Testis (tissue), 3 donors: ENCODE data around the gene SYMPK. TPM values are rescaled to one million over a fixed set of nuclear protein-coding genes. Genes with fewer than 3 reads are reported as not detected.

ENCODE experiments used
- DNase-seq: peaks from one replicate; pipeline ENCODE4 v3.0.0-alpha.2; 2019
- H3K27ac ChIP-seq, 2 donors: fragments of 200-600 bp; sonication (generic); one replicate each; pipeline ENCODE4 v1.5.1; 2019
- H3K27me3 ChIP-seq: fragments of 200-600 bp; sonication (generic); one replicate; pipeline ENCODE4 v1.5.1; 2019
- H3K36me3 ChIP-seq: fragments of 200-600 bp; sonication (generic); one replicate; pipeline ENCODE4 v1.5.1; 2017; ENCODE audit warnings: low read depth; ENCODE audit errors: missing control alignments
- H3K4me1 ChIP-seq: fragments of 200-600 bp; sonication (generic); one replicate; pipeline ENCODE4 v1.5.1; 2019
- H3K4me3 ChIP-seq, 2 donors: fragments of 200-600 bp; sonication (generic); one replicate each; pipeline ENCODE4 v1.5.1; 2017 to 2019
- H3K9me3 ChIP-seq: fragments of 200-600 bp; sonication (generic); one replicate; pipeline ENCODE4 v1.5.1; 2017
- POLR2A ChIP-seq: fragments of 450-650 bp; IDR thresholded peaks from one replicate; pipeline ENCODE4 v1.6.1; 2017; ENCODE audit warnings: antibody characterized with exemption, mild to moderate bottlenecking, moderate library complexity
- WGBS, 2 donors: methylation state at CpG; one replicate each; pipeline ENCODE4 v1.1.5; 2018; 5-methylcytosine and 5-hydroxymethylcytosine counted together
- intact Hi-C: fragments of 100-400 bp; cut with DNase I; formaldehyde crosslinking; loops from one replicate; pipeline ENCODE4 v1.15.1; 2023; ENCODE audit warnings: low total_unique reads
- polyA plus RNA-seq: library from polyadenylated mRNA; stranded (reverse); fragments of 350-450 nt; fragmentation: Illumina TruSeq; extraction: RNeasy Lipid Tissue Mini Kit (QIAGEN cat#74804); gene quantifications from one replicate; pipeline ENCODE4 v1.2.3, GENCODE V29; 2014; ENCODE audit warnings: low read depth, low replicate concordance; ENCODE audit not compliant: insufficient read depth
- total RNA-seq, 2 donors: library from RNA; depleted of rRNA; stranded (reverse); fragments of >200 nt; gene quantifications; one replicate each; pipeline ENCODE4 v1.2.3, GENCODE V29; 2016
- TF ChIP-seq, protein P1 (sequence below), 3 experiments: fragments of 450-650 bp in 2 of 3; fragments of 200-600 bp in 1 of 3; sonication (generic) in 1 of 3; IDR thresholded peaks; one replicate each; pipeline ENCODE4 v1.5.1; 2016 to 2019; ENCODE audit warnings: antibody characterized with exemption in 3 of 3, mild to moderate bottlenecking in 2 of 3, moderate library complexity in 1 of 3

Gene SYMPK
- total and polyA plus RNA-seq, 3 donors from 2014 or later, result 123 to 195 (median 142) TPM

GRCh38 chr19:45767410-45767880, 95.5 kb downstream of the SYMPK start:
- Histone ChIP-seq H3K27me3 (no peaks in the 10 kb centered on the region), H3K9me3 (no peaks in the 10 kb centered on the region), H3K4me3 (peak overlapping the region; percentile 69 to 71), H3K36me3 (no peaks in the 10 kb centered on the region), H3K4me1 (peaks cover 43% of the 10 kb centered on the region), H3K27ac (peak overlapping the region; percentile 85 to 95)
- WGBS, 2 donors, result 5 to 6% methylated on average over 22 to 31 of the region's 31 CpGs
- peak; percentile 77 for DNase-seq
- intact Hi-C loops, result no loop called here
- TF ChIP-seq, protein P1, sequence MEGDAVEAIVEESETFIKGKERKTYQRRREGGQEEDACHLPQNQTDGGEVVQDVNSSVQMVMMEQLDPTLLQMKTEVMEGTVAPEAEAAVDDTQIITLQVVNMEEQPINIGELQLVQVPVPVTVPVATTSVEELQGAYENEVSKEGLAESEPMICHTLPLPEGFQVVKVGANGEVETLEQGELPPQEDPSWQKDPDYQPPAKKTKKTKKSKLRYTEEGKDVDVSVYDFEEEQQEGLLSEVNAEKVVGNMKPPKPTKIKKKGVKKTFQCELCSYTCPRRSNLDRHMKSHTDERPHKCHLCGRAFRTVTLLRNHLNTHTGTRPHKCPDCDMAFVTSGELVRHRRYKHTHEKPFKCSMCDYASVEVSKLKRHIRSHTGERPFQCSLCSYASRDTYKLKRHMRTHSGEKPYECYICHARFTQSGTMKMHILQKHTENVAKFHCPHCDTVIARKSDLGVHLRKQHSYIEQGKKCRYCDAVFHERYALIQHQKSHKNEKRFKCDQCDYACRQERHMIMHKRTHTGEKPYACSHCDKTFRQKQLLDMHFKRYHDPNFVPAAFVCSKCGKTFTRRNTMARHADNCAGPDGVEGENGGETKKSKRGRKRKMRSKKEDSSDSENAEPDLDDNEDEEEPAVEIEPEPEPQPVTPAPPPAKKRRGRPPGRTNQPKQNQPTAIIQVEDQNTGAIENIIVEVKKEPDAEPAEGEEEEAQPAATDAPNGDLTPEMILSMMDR (IDR thresholded peaks at IDR 0.05), result no peak
- TF ChIP-seq POLR2A, result peak; percentile 46

DNA sequence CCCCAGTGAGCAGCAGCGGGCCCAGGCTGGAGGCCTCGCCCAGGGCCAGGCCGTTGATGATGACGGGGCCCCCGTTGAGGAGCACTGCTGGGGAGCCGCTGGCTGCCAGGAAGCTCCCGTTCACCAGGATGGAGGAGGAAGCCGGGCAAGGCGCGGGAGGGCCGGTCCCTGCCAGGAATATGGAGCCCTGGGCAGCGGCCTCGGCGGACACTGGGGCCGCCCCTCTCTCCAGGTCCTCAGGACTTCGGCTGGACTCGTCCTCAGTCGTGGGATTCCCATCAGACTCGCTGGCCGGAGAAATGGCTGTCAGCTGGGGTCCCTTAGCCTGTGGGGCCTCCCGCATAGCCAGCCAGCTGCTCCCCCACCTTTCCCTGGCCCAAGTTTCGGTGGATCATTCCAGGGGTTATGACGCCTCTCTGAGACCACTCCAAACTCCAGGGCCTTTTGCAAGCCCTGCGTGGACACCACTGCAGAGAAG, 96.0 kb downstream of the SYMPK start:
- peak; percentile 24 for DNase-seq
- H3K4me1 ChIP-seq, result peaks cover 43% of the 10 kb centered on the region
- H3K36me3 ChIP-seq, result no peaks in the 10 kb centered on the region
- intact Hi-C loops, result no loop called here
- H3K4me3 ChIP-seq, result peak overlapping the region; percentile 69 to 71
- peak overlapping the region; percentile 85 to 95 for H3K27ac ChIP-seq
- H3K27me3 ChIP-seq, result no peaks in the 10 kb centered on the region
- no peak for TF ChIP-seq POLR2A
- TF ChIP-seq, protein P1 (IDR thresholded peaks at IDR 0.05), result no peak
- H3K9me3 ChIP-seq, result no peaks in the 10 kb centered on the region
- 18% methylated on average over 16 of the region's 24 CpGs; no CpG with 5 or more reads in 1 of the 2 donors for WGBS, 2 donors

- H3K36me3 ChIP-seq, result no peaks in the 10 kb centered on the region
- peak overlapping the region; percentile 69 to 71 for H3K4me3 ChIP-seq
- no peaks in the 10 kb centered on the region for H3K9me3 ChIP-seq
- peak overlapping the region; percentile 85 to 95 for H3K27ac ChIP-seq
- WGBS, 2 donors, result 52 to 64% methylated on average over 7 to 17 of the region's 17 CpGs
- no peak for TF ChIP-seq POLR2A
- TF ChIP-seq, protein P1 (IDR thresholded peaks at IDR 0.05), result no peak
- peaks cover 43% of the 10 kb centered on the region for H3K4me1 ChIP-seq
- intact Hi-C loops, result no loop called here
- no peak for DNase-seq
- no peaks in the 10 kb centered on the region for H3K27me3 ChIP-seq
These were observed 96.6 kb downstream of the SYMPK start for GRCh38 chr19:45766296-45766868.

- intact Hi-C loops, result no loop called here
- 67 to 77% methylated on average over 11 to 23 of the region's 23 CpGs for WGBS, 2 donors
- Histone ChIP-seq H3K9me3 (no peaks in the 10 kb centered on the region), H3K4me1 (peaks cover 39% of the 10 kb centered on the region), H3K27ac (peak overlapping the region; percentile 85 to 95), H3K36me3 (no peaks in the 10 kb centered on the region), H3K4me3 (no peak overlapping the region), H3K27me3 (no peaks in the 10 kb centered on the region)
- no peak for DNase-seq
- no peak for TF ChIP-seq POLR2A
- TF ChIP-seq, protein P1 (IDR thresholded peaks at IDR 0.05), result no peak
These were observed 97.1 kb downstream of the SYMPK start for GRCh38 chr19:45765702-45766295.

Other genes with a start within 250 kb of the SYMPK start
- 10 to 100 TPM; 36.3 to 48.4 TPM for gene EML2, start 223.8 kb downstream of the SYMPK start, total RNA-seq
- 28.5 TPM for gene EML2, start 223.8 kb downstream of the SYMPK start, polyA plus RNA-seq
- under 1 TPM; 0.16 to 0.74 TPM for gene GIPR, start 194.9 kb downstream of the SYMPK start, total RNA-seq
- gene GIPR, start 194.9 kb downstream of the SYMPK start, polyA plus RNA-seq, result 0.50 TPM
- gene SNRPD2, start 171.2 kb downstream of the SYMPK start, total RNA-seq, result 100 to 1,000 TPM; 111 to 128 TPM
- gene SNRPD2, start 171.2 kb downstream of the SYMPK start, polyA plus RNA-seq, result 242 TPM
- 1 to 10 TPM; 5.3 to 6.9 TPM for gene QPCTL, start 170.5 kb downstream of the SYMPK start, total RNA-seq
- 3.5 TPM for gene QPCTL, start 170.5 kb downstream of the SYMPK start, polyA plus RNA-seq
- gene FBXO46, start 132.3 kb downstream of the SYMPK start, total RNA-seq, result 10 to 100 TPM; 22.4 to 24.2 TPM
- gene FBXO46, start 132.3 kb downstream of the SYMPK start, polyA plus RNA-seq, result 20.1 TPM
- gene MEIOSIN, start 129.7 kb downstream of the SYMPK start, total RNA-seq, result 10 to 100 TPM in 1 of 2 donors, 1 to 10 TPM in 1; 9.2 to 13.8 TPM
- 10.4 TPM for gene MEIOSIN, start 129.7 kb downstream of the SYMPK start, polyA plus RNA-seq
- 10 to 100 TPM; 16.1 to 19.4 TPM for gene SIX5, start 93.9 kb downstream of the SYMPK start, total RNA-seq
- 12.9 TPM for gene SIX5, start 93.9 kb downstream of the SYMPK start, polyA plus RNA-seq
- 10 to 100 TPM; 66.2 to 68.8 TPM for gene DMPK, start 80.7 kb downstream of the SYMPK start, total RNA-seq
- gene DMPK, start 80.7 kb downstream of the SYMPK start, polyA plus RNA-seq, result 42.6 TPM
- 100 to 1,000 TPM; 111 to 124 TPM for gene DMWD, start 70.3 kb downstream of the SYMPK start, total RNA-seq
- 59.0 TPM for gene DMWD, start 70.3 kb downstream of the SYMPK start, polyA plus RNA-seq
- gene RSPH6A, start 47.8 kb downstream of the SYMPK start, total RNA-seq, result 10 to 100 TPM; 17.0 to 20.9 TPM
- 88.3 TPM for gene RSPH6A, start 47.8 kb downstream of the SYMPK start, polyA plus RNA-seq
- 1 to 10 TPM; 1.5 to 1.7 TPM for gene FOXA3, start 1.2 kb upstream of the SYMPK start, total RNA-seq
- gene FOXA3, start 1.2 kb upstream of the SYMPK start, polyA plus RNA-seq, result 1.7 TPM
- gene IRF2BP1, start 23.0 kb upstream of the SYMPK start, total RNA-seq, result 10 to 100 TPM; 36.0 to 48.3 TPM
- 13.8 TPM for gene IRF2BP1, start 23.0 kb upstream of the SYMPK start, polyA plus RNA-seq
- gene MYPOP, start 39.5 kb upstream of the SYMPK start, total RNA-seq, result 10 to 100 TPM in 1 of 2 donors, 1 to 10 TPM in 1; 9.4 to 11.1 TPM
- gene MYPOP, start 39.5 kb upstream of the SYMPK start, polyA plus RNA-seq, result 9.5 TPM
- 1 to 10 TPM; 4.8 to 5.1 TPM for gene NANOS2, start 51.6 kb upstream of the SYMPK start, total RNA-seq
- 4.8 TPM for gene NANOS2, start 51.6 kb upstream of the SYMPK start, polyA plus RNA-seq
- 1 to 10 TPM; 3.0 to 5.7 TPM for gene NOVA2, start 110.7 kb upstream of the SYMPK start, total RNA-seq
- gene NOVA2, start 110.7 kb upstream of the SYMPK start, polyA plus RNA-seq, result 3.1 TPM
- 10 to 100 TPM; 25.6 to 31.2 TPM for gene CCDC61, start 132.3 kb upstream of the SYMPK start, total RNA-seq
- gene CCDC61, start 132.3 kb upstream of the SYMPK start, polyA plus RNA-seq, result 32.5 TPM
- gene PGLYRP1, start 159.9 kb upstream of the SYMPK start, total RNA-seq, result not detected
- gene PGLYRP1, start 159.9 kb upstream of the SYMPK start, polyA plus RNA-seq, result not detected
- under 1 TPM; 0.56 to 0.79 TPM for gene IGFL4, start 177.9 kb upstream of the SYMPK start, total RNA-seq
- gene IGFL4, start 177.9 kb upstream of the SYMPK start, polyA plus RNA-seq, result 0.37 TPM